ENCODE data around the gene SHFL. TPM values are rescaled to one million over a fixed set of nuclear protein-coding genes. Genes with fewer than 3 reads are reported as not detected.

SHFL gene
- polyA plus RNA-seq, 1 donor from 2014 or later, result 1.2 TPM

- Histone ChIP-seq H3K4me3 (ENCODE audit: low read length) (peak overlapping the region; percentile 94), H3F3A (ENCODE audit: insufficient read depth, low read length, poor library complexity, severe bottlenecking) (no peaks in the 10 kb centered on the region), H3K27me3 (ENCODE audit: insufficient read depth, low read depth, low read length) (no peaks in the 10 kb centered on the region), H3K9me2 (ENCODE audit: insufficient read depth, low read length) (no peaks in the 10 kb centered on the region), H3K36me3 (ENCODE audit: insufficient read depth, low read length) (no peaks in the 10 kb centered on the region), H3K4me2 (ENCODE audit: low read length) (no peak overlapping the region), H3K9me3 (ENCODE audit: low read length) (no peaks in the 10 kb centered on the region), H3K27ac (ENCODE audit: low read length) (peak overlapping the region; percentile 27), H3K9ac (ENCODE audit: low read length) (no peak overlapping the region), H2AFZ (ENCODE audit: low read depth, low read length) (no peak overlapping the region), H4K20me1 (ENCODE audit: insufficient read depth) (no peaks in the 10 kb centered on the region), H3K79me2 (replicated peaks; ENCODE audit: insufficient read depth, low read length) (peaks cover 12% of the 10 kb centered on the region)
- TF ChIP-seq EP300 (conservative IDR thresholded peaks at IDR 0.05; ENCODE audit: poor library complexity, severe bottlenecking) (no peak), RAD21 (conservative IDR thresholded peaks at IDR 0.05) (no peak), TAF1 (IDR thresholded peaks at IDR 0.05; ENCODE audit: low read depth) (no peak), POLR2AphosphoS5 (IDR thresholded peaks at IDR 0.05) (no peak), SMC3 (conservative IDR thresholded peaks at IDR 0.05; ENCODE audit: poor library complexity) (no peak), EZH2 (IDR thresholded peaks at IDR 0.05; ENCODE audit: borderline replicate concordance, insufficient read depth, low read length, poor library complexity, severe bottlenecking) (no peak), MXI1 (conservative IDR thresholded peaks at IDR 0.05; ENCODE audit: poor library complexity, severe bottlenecking) (no peak)
- TF ChIP-seq, protein P1, sequence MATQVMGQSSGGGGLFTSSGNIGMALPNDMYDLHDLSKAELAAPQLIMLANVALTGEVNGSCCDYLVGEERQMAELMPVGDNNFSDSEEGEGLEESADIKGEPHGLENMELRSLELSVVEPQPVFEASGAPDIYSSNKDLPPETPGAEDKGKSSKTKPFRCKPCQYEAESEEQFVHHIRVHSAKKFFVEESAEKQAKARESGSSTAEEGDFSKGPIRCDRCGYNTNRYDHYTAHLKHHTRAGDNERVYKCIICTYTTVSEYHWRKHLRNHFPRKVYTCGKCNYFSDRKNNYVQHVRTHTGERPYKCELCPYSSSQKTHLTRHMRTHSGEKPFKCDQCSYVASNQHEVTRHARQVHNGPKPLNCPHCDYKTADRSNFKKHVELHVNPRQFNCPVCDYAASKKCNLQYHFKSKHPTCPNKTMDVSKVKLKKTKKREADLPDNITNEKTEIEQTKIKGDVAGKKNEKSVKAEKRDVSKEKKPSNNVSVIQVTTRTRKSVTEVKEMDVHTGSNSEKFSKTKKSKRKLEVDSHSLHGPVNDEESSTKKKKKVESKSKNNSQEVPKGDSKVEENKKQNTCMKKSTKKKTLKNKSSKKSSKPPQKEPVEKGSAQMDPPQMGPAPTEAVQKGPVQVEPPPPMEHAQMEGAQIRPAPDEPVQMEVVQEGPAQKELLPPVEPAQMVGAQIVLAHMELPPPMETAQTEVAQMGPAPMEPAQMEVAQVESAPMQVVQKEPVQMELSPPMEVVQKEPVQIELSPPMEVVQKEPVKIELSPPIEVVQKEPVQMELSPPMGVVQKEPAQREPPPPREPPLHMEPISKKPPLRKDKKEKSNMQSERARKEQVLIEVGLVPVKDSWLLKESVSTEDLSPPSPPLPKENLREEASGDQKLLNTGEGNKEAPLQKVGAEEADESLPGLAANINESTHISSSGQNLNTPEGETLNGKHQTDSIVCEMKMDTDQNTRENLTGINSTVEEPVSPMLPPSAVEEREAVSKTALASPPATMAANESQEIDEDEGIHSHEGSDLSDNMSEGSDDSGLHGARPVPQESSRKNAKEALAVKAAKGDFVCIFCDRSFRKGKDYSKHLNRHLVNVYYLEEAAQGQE (IDR thresholded peaks at IDR 0.05; ENCODE audit: borderline replicate concordance), result no peak
- TF ChIP-seq, protein P2, sequence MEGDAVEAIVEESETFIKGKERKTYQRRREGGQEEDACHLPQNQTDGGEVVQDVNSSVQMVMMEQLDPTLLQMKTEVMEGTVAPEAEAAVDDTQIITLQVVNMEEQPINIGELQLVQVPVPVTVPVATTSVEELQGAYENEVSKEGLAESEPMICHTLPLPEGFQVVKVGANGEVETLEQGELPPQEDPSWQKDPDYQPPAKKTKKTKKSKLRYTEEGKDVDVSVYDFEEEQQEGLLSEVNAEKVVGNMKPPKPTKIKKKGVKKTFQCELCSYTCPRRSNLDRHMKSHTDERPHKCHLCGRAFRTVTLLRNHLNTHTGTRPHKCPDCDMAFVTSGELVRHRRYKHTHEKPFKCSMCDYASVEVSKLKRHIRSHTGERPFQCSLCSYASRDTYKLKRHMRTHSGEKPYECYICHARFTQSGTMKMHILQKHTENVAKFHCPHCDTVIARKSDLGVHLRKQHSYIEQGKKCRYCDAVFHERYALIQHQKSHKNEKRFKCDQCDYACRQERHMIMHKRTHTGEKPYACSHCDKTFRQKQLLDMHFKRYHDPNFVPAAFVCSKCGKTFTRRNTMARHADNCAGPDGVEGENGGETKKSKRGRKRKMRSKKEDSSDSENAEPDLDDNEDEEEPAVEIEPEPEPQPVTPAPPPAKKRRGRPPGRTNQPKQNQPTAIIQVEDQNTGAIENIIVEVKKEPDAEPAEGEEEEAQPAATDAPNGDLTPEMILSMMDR (IDR thresholded peaks at IDR 0.05; ENCODE audit: poor library complexity, severe bottlenecking), result no peak
These were observed 19.5 kb downstream of the SHFL start for GRCh38 chr19:10105509-10106099.

- Histone ChIP-seq H3F3A (ENCODE audit: insufficient read depth, low read length, poor library complexity, severe bottlenecking) (no peaks in the 10 kb centered on the region), H3K36me3 (ENCODE audit: insufficient read depth, low read length) (no peaks in the 10 kb centered on the region), H3K9me2 (ENCODE audit: insufficient read depth, low read length) (no peaks in the 10 kb centered on the region), H3K4me3 (ENCODE audit: low read length) (peak within 1 kb of the TSS; percentile 94), H3K9me3 (ENCODE audit: low read length) (no peaks in the 10 kb centered on the region), H3K79me2 (replicated peaks; ENCODE audit: insufficient read depth, low read length) (peaks cover 12% of the 10 kb centered on the region), H3K27me3 (ENCODE audit: insufficient read depth, low read depth, low read length) (no peaks in the 10 kb centered on the region), H3K9ac (ENCODE audit: low read length) (peak within 1 kb of the TSS; percentile 75), H3K27ac (ENCODE audit: low read length) (peak within 1 kb of the TSS; percentile 52), H3K4me2 (ENCODE audit: low read length) (peak within 1 kb of the TSS; percentile 80), H2AFZ (ENCODE audit: low read depth, low read length) (no peak within 1 kb of the TSS), H4K20me1 (ENCODE audit: insufficient read depth) (no peaks in the 10 kb centered on the region)
- TF ChIP-seq SMC3 (conservative IDR thresholded peaks at IDR 0.05; ENCODE audit: poor library complexity) (no peak), MXI1 (conservative IDR thresholded peaks at IDR 0.05; ENCODE audit: poor library complexity, severe bottlenecking) (peak; percentile 100), EP300 (conservative IDR thresholded peaks at IDR 0.05; ENCODE audit: poor library complexity, severe bottlenecking) (peak; percentile 60), TAF1 (IDR thresholded peaks at IDR 0.05; ENCODE audit: low read depth) (no peak), EZH2 (IDR thresholded peaks at IDR 0.05; ENCODE audit: borderline replicate concordance, insufficient read depth, low read length, poor library complexity, severe bottlenecking) (no peak), POLR2AphosphoS5 (IDR thresholded peaks at IDR 0.05) (peak; percentile 90)
- TF ChIP-seq, protein P2 (IDR thresholded peaks at IDR 0.05; ENCODE audit: poor library complexity, severe bottlenecking), result no peak
- TF ChIP-seq, protein P1 (IDR thresholded peaks at IDR 0.05; ENCODE audit: borderline replicate concordance), result no peak
These were observed 20.2 kb downstream of the SHFL start, which contains the start of gene PPAN for GRCh38 chr19:10106100-10106936. Gene PPAN, plus strand, starts transcription at chr19:10106362. Its CDS starts 33 bp downstream, at chr19:10106395.

Measured in neural cell (in vitro differentiated cells).